Liver (tissue), 9 donors: ENCODE data around the gene CROCC2. TPM values are rescaled to one million over a fixed set of nuclear protein-coding genes. Genes with fewer than 3 reads are reported as not detected.

Source experiments
- DNase-seq: peaks from one replicate; pipeline ENCODE4 v3.0.0-alpha.2; 2017; ENCODE audit warnings: low spot score
- H3K27ac ChIP-seq, 2 donors: one replicate each; pipeline ENCODE4 v1.7.0; 2013; ENCODE audit warnings: inconsistent platforms in 2 of 2, low read length in 2 of 2, control low read depth in 1 of 2, low read depth in 1 of 2, mild to moderate bottlenecking in 1 of 2
- H3K27me3 ChIP-seq, 4 donors: one replicate each; pipeline versions ENCODE4 v1.6.1 to v1.7.0; 2013; ENCODE audit warnings: low read length in 3 of 4, inconsistent platforms in 1 of 4, mild to moderate bottlenecking in 1 of 4, moderate library complexity in 1 of 4; ENCODE audit not compliant: control insufficient read depth in 4 of 4, insufficient read depth in 4 of 4
- H3K36me3 ChIP-seq, 4 donors: one replicate each; pipeline versions ENCODE4 v1.6.1 to v1.7.0; 2013; ENCODE audit warnings: low read length in 3 of 4, mild to moderate bottlenecking in 3 of 4, low read depth in 1 of 4, moderate library complexity in 1 of 4; ENCODE audit not compliant: control insufficient read depth in 4 of 4, insufficient read depth in 3 of 4
- H3K4me1 ChIP-seq, 4 donors: one replicate each; pipeline versions ENCODE4 v1.6.1 to v1.7.0; 2013; ENCODE audit warnings: low read length in 3 of 4, mild to moderate bottlenecking in 3 of 4, moderate library complexity in 1 of 4; ENCODE audit not compliant: control insufficient read depth in 4 of 4, insufficient read depth in 4 of 4
- H3K4me3 ChIP-seq, 3 donors: one replicate each; pipeline versions ENCODE4 v1.6.1 to v1.7.0; 2013; ENCODE audit warnings: low read length in 3 of 3, control low read depth in 1 of 3, low read depth in 1 of 3, mild to moderate bottlenecking in 1 of 3
- H3K9ac ChIP-seq, 2 donors: one replicate each; pipeline ENCODE4 v1.7.0; 2013; ENCODE audit warnings: low read length in 2 of 2, mild to moderate bottlenecking in 2 of 2, moderate library complexity in 2 of 2, control low read depth in 1 of 2, low read depth in 1 of 2
- H3K9me3 ChIP-seq, 4 donors: one replicate each; pipeline versions ENCODE4 v1.6.1 to v1.7.0; 2013; ENCODE audit warnings: low read length in 3 of 4; ENCODE audit not compliant: control insufficient read depth in 4 of 4
- EGR1 ChIP-seq, 2 donors: IDR thresholded peaks; 2 replicates each; pipeline ENCODE4 v1.6.1; 2016 to 2018; ENCODE audit warnings: antibody characterized with exemption in 2 of 2, low read depth in 2 of 2
- FOXA1 ChIP-seq: IDR thresholded peaks from 2 replicates; pipeline ENCODE4 v1.6.1; 2016; ENCODE audit warnings: antibody characterized with exemption
- FOXA2 ChIP-seq: IDR thresholded peaks from 2 replicates; pipeline ENCODE4 v1.6.1; 2016; ENCODE audit warnings: antibody characterized with exemption
- HNF4G ChIP-seq: IDR thresholded peaks from 2 replicates; pipeline ENCODE4 v1.6.1; 2016; ENCODE audit warnings: antibody characterized with exemption
- RAD21 ChIP-seq, 2 donors: IDR thresholded peaks; 2 replicates each; pipeline ENCODE4 v1.6.1; 2016; ENCODE audit warnings: antibody characterized with exemption in 2 of 2, mild to moderate bottlenecking in 2 of 2
- RXRA ChIP-seq, 2 donors: IDR thresholded peaks; 2 replicates each; pipeline ENCODE4 v1.6.1; 2017 to 2018; ENCODE audit warnings: antibody characterized with exemption in 2 of 2, mild to moderate bottlenecking in 1 of 2
- SP1 ChIP-seq: IDR thresholded peaks from 2 replicates; pipeline ENCODE4 v1.6.1; 2018; ENCODE audit warnings: antibody characterized with exemption, mild to moderate bottlenecking
- TAF1 ChIP-seq: conservative IDR thresholded peaks from 2 replicates; pipeline ENCODE4 v1.6.1; 2016; ENCODE audit warnings: antibody characterized with exemption, mild to moderate bottlenecking
- WGBS: extraction: QIAGEN DNeasy Blood & Tissue Kit; methylation state at CpG from one replicate; pipeline ENCODE4 v1.1.7; 2013; 5-methylcytosine and 5-hydroxymethylcytosine counted together
- polyA plus RNA-seq, 2 donors: library from polyadenylated mRNA; stranded (reverse) in 1 of 2; unstranded in 1 of 2; fragments of 200-250 nt in 1 of 2; fragments of >200 nt in 1 of 2; fragmentation: Nextera tagmentation in 1 of 2; extraction: Ambion mirVana in 1 of 2; gene quantifications; one replicate each; pipeline versions ENCODE4 v1.2.1 to v1.2.3, GENCODE V29; 2013 to 2015
- total RNA-seq, 2 donors: library from RNA; depleted of rRNA; stranded (reverse); fragments of >200 nt; gene quantifications; one replicate each; pipeline ENCODE4 v1.2.3, GENCODE V29; 2014
- TF ChIP-seq, protein P1 (sequence below): IDR thresholded peaks from 2 replicates; pipeline ENCODE4 v1.6.1; 2016; ENCODE audit warnings: antibody characterized with exemption
- TF ChIP-seq, protein P2 (sequence below): IDR thresholded peaks from 2 replicates; pipeline ENCODE4 v1.6.1; 2016; ENCODE audit warnings: antibody characterized with exemption
- TF ChIP-seq, protein P3 (sequence below): IDR thresholded peaks from 2 replicates; pipeline ENCODE4 v1.6.1; 2016; ENCODE audit warnings: antibody characterized with exemption
- TF ChIP-seq, protein P4 (sequence below): fragments of 150-350 bp; IDR thresholded peaks from 2 replicates; pipeline ENCODE4 v1.5.1; 2017; ENCODE audit warnings: improper control_type of control experiment, low read depth, low read length; ENCODE audit not compliant: missing input control
- donor health status: healthy.
- donor health status: healthy.
- donor health status: healthy.
- donor health status: healthy.
- donor health status: healthy.

The CROCC2 gene
- total and polyA plus RNA-seq, 4 donors = under 0.01 to 0.13 (median 0.05) TPM

DNA sequence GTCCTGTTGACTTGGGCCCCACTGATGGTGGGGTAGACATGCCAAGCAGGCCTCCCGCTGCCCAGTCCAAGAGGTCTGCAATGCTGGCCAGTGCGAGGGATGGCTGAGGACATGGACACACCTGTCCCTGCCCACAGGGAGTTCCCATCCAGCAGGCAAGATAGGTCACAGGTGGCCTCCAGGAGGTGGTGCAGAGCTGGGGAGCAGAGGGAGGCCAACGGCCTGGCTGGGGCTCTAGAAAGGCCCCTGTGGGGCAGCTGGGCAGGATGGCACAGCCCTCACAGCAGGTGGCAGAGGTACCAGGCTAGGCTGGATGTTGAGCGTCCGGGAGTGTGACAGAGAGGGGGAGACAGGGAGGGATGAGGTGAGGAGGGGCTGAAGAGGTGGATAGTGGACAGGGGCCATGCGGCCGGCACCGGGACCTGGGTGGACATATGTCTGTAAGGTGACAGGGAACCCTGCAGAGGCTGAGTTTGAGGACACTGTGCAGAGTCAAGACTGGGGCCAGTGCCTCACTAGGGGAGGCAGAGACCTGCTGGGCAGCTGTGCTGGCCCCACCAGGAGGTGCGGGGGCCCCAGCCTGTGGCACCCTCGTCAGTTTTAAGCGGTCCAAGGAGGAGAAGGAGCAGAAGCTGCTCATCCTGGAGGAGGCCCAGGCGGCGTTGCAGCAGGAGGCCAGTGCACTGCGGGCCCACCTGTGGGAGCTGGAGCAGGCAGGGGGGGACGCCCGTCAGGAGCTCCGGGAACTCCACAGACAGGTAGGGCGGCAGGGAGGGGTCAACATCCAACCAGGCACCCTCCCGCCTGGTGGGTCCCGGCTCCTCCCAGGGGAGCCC is 58.0 kb downstream of the CROCC2 start:
- H3K27ac ChIP-seq = no peak overlapping the region
- DNase-seq = no peak
- WGBS = 96% methylated on average over 20 of the region's 20 CpGs
- no peaks in the 10 kb centered on the region for H3K9me3 ChIP-seq
- H3K9ac ChIP-seq = no peak overlapping the region
- H3K4me1 ChIP-seq = peaks cover 0 to 45% (median 28%) of the 10 kb centered on the region in 4 donors
- H3K27me3 ChIP-seq = no peaks in the 10 kb centered on the region
- TF ChIP-seq, protein P1, sequence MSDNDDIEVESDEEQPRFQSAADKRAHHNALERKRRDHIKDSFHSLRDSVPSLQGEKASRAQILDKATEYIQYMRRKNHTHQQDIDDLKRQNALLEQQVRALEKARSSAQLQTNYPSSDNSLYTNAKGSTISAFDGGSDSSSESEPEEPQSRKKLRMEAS = no peak
- no peak for TF ChIP-seq RAD21 (IDR thresholded peaks at IDR 0.05)
- TF ChIP-seq RXRA (IDR thresholded peaks at IDR 0.05) = no peak
- TF ChIP-seq, protein P2, sequence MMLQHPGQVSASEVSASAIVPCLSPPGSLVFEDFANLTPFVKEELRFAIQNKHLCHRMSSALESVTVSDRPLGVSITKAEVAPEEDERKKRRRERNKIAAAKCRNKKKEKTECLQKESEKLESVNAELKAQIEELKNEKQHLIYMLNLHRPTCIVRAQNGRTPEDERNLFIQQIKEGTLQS = no peak
- no peak for TF ChIP-seq SP1
- TF ChIP-seq, protein P3, sequence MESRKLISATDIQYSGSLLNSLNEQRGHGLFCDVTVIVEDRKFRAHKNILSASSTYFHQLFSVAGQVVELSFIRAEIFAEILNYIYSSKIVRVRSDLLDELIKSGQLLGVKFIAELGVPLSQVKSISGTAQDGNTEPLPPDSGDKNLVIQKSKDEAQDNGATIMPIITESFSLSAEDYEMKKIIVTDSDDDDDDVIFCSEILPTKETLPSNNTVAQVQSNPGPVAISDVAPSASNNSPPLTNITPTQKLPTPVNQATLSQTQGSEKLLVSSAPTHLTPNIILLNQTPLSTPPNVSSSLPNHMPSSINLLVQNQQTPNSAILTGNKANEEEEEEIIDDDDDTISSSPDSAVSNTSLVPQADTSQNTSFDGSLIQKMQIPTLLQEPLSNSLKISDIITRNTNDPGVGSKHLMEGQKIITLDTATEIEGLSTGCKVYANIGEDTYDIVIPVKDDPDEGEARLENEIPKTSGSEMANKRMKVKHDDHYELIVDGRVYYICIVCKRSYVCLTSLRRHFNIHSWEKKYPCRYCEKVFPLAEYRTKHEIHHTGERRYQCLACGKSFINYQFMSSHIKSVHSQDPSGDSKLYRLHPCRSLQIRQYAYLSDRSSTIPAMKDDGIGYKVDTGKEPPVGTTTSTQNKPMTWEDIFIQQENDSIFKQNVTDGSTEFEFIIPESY = no peak
- TF ChIP-seq FOXA2 = no peak
- TF ChIP-seq FOXA1 = no peak
- TF ChIP-seq TAF1 = no peak
- no peaks in the 10 kb centered on the region for H3K36me3 ChIP-seq
- no peak overlapping the region for H3K4me3 ChIP-seq

DNA sequence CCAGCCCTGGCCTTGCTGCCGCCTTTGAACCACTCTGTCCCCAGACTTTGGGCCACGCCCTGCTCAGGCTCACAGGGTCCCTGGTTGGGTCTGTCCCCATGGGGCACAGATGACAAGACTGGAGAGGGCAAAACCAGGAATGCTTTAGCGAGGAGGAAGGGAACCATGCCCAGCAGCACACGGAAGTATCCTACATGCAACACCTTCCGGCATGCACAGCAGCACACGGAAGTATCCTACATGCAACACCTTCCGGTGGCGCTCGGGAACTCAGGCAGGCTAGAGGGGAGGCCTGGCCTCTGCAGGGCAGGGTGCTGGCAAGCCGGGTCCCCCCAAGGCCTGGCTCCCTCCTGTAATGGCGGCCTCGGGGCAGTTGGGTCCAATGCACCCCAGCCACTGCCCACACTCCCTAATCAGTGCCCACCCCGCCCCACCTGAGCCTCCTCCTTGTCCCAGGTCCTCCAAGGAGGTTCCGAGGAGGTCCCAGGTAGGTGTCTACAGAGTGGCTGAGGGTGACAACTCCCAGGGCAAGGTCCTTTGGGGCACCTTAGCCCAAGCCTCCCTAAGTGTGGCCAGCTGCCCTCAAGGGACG is 58.7 kb downstream of the CROCC2 start:
- Histone ChIP-seq H3K4me3 (no peak overlapping the region), H3K9ac (no peak overlapping the region), H3K9me3 (no peaks in the 10 kb centered on the region), H3K4me1 (peaks cover 0 to 45% (median 29%) of the 10 kb centered on the region in 4 donors), H3K36me3 (no peaks in the 10 kb centered on the region), H3K27me3 (no peaks in the 10 kb centered on the region), H3K27ac (peak overlapping the region; percentile 31 to 34)
- 93% methylated on average over 15 of the region's 15 CpGs for WGBS
- DNase-seq = no peak
- TF ChIP-seq, protein P4, sequence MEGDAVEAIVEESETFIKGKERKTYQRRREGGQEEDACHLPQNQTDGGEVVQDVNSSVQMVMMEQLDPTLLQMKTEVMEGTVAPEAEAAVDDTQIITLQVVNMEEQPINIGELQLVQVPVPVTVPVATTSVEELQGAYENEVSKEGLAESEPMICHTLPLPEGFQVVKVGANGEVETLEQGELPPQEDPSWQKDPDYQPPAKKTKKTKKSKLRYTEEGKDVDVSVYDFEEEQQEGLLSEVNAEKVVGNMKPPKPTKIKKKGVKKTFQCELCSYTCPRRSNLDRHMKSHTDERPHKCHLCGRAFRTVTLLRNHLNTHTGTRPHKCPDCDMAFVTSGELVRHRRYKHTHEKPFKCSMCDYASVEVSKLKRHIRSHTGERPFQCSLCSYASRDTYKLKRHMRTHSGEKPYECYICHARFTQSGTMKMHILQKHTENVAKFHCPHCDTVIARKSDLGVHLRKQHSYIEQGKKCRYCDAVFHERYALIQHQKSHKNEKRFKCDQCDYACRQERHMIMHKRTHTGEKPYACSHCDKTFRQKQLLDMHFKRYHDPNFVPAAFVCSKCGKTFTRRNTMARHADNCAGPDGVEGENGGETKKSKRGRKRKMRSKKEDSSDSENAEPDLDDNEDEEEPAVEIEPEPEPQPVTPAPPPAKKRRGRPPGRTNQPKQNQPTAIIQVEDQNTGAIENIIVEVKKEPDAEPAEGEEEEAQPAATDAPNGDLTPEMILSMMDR = no peak
- no peak for TF ChIP-seq TAF1

DNA sequence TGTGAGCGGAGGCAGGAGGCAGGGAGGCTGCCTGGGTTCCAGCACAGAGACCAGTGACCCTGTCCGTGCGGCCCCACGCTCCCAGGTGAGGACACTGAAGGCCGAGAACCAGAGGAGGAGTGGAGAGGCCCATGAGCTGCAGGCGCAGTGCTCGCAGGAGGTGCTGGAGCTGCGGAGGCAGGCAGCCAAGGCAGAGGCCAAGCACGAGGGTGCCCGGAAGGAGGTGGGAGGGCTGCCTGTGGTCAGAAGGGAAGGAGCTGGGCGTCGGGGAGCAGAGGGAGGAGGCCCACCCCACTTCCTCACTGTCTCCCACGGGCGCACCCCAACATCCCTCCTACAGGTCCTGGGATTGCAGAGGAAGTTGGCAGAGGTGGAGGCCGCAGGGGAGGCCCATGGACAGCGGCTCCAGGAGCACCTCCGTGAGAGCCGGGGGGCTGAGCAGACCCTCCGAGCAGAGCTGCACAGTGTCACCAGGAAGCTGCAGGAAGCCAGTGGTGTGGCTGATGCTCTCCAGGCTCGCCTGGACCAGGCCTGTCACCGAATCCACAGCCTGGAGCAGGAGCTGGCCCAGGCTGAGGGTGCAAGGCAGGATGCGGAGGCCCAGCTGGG is 59.3 kb downstream of the CROCC2 start:
- 70% methylated on average over 22 of the region's 22 CpGs for WGBS

More for the DNA sequence above, 59.3 kb downstream of the CROCC2 start:
- Histone ChIP-seq H3K9me3 (no peaks in the 10 kb centered on the region), H3K36me3 (no peaks in the 10 kb centered on the region), H3K27ac (peak overlapping the region; percentile 31 to 34), H3K4me3 (no peak overlapping the region), H3K9ac (no peak overlapping the region), H3K4me1 (peaks cover 0 to 40% (median 24%) of the 10 kb centered on the region in 4 donors), H3K27me3 (no peaks in the 10 kb centered on the region)
- no peak for DNase-seq
- TF ChIP-seq SP1 (no peak), TAF1 (no peak), RXRA (IDR thresholded peaks at IDR 0.05) (no peak), EGR1 (IDR thresholded peaks at IDR 0.05; ENCODE audit: low read depth in 2 of 2) (no peak), HNF4G (no peak)
- TF ChIP-seq, protein P2 = no peak
- TF ChIP-seq, protein P4 = no peak
